ENCODE data around the gene OR8D4. TPM values are rescaled to one million over a fixed set of nuclear protein-coding genes. Genes with fewer than 3 reads are reported as not detected.

OR8D4 gene
- total RNA-seq (under 1 TPM in 1 of 2 donors, not detected in 1; 0.14 TPM), polyA plus RNA-seq (not detected)

- H3K4me1 ChIP-seq (ENCODE audit: control insufficient read depth in 4 of 4, insufficient read depth in 4 of 4, low read length in 3 of 4): no peaks in the 10 kb centered on the region
- no peak within 1 kb of the TSS for H3K27ac ChIP-seq (ENCODE audit: low read depth in 1 of 2, low read length in 2 of 2)
- WGBS: 80% methylated on average over 1 of the region's 1 CpG
- no peaks in the 10 kb centered on the region for H3K27me3 ChIP-seq (ENCODE audit: control insufficient read depth in 4 of 4, insufficient read depth in 4 of 4, low read length in 3 of 4)
- H3K4me3 ChIP-seq (ENCODE audit: low read depth in 1 of 3, low read length in 3 of 3): no peak within 1 kb of the TSS
- no peaks in the 10 kb centered on the region for H3K36me3 ChIP-seq (ENCODE audit: control insufficient read depth in 4 of 4, insufficient read depth in 3 of 4, low read depth in 1 of 4, low read length in 3 of 4)
- no peaks in the 10 kb centered on the region for H3K9me3 ChIP-seq (ENCODE audit: control insufficient read depth in 4 of 4, low read length in 3 of 4)
- TF ChIP-seq JUND (IDR thresholded peaks at IDR 0.05) (no peak), TAF1 (conservative IDR thresholded peaks at IDR 0.05) (no peak), REST (IDR thresholded peaks at IDR 0.05) (no peak), RAD21 (IDR thresholded peaks at IDR 0.05) (no peak)
- TF ChIP-seq, protein P1, sequence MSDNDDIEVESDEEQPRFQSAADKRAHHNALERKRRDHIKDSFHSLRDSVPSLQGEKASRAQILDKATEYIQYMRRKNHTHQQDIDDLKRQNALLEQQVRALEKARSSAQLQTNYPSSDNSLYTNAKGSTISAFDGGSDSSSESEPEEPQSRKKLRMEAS (IDR thresholded peaks at IDR 0.05): no peak
- H3K9ac ChIP-seq (ENCODE audit: low read depth in 1 of 2, low read length in 2 of 2): no peak within 1 kb of the TSS
- DNase-seq (ENCODE audit: low spot score): no peak
Observed at GRCh38 chr11:123901867-123902266, at the start of gene OR8D4. Gene OR8D4, plus strand, starts transcription at chr11:123902167. Its CDS starts 4,265 bp downstream, at chr11:123906432.

DNA sequence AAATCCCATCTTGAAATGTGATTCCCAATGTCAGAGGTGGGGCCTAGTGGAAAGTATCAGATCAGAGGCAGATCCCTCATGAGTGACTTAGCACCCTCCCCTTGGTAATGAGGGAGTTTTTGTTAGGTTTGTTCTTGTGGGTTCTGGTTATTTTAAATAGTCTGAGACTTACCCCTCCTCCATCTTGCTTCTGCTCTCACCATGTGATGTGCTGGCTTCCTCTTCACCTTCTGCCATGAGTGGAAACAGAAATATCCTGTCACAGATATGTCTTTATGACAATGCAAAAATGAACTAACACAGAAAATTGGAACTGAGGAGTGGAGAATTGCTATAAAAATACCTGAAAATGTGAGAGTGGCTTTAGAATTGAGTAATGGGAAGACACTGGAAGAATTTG is 49.6 kb upstream of the OR8D4 start:
- H3K27ac ChIP-seq (ENCODE audit: low read depth in 1 of 2, low read length in 2 of 2): no peak overlapping the region
- peaks cover 0 to 4% (median 0%) of the 10 kb centered on the region in 4 donors for H3K27me3 ChIP-seq (ENCODE audit: control insufficient read depth in 4 of 4, insufficient read depth in 4 of 4, low read length in 3 of 4)
- peaks cover 0 to under 1% (median 0%) of the 10 kb centered on the region in 4 donors for H3K9me3 ChIP-seq (ENCODE audit: control insufficient read depth in 4 of 4, low read length in 3 of 4)
- TF ChIP-seq JUND (IDR thresholded peaks at IDR 0.05) (no peak), FOXA1 (IDR thresholded peaks at IDR 0.05) (no peak), TAF1 (conservative IDR thresholded peaks at IDR 0.05) (no peak), NR2F2 (IDR thresholded peaks at IDR 0.05) (no peak), REST (IDR thresholded peaks at IDR 0.05) (no peak), ATF3 (IDR thresholded peaks at IDR 0.05) (no peak), HNF4G (IDR thresholded peaks at IDR 0.05) (no peak)
- TF ChIP-seq, protein P1 (IDR thresholded peaks at IDR 0.05): no peak
- H3K4me3 ChIP-seq (ENCODE audit: low read depth in 1 of 3, low read length in 3 of 3): no peak overlapping the region
- no peaks in the 10 kb centered on the region for H3K4me1 ChIP-seq (ENCODE audit: control insufficient read depth in 4 of 4, insufficient read depth in 4 of 4, low read length in 3 of 4)
- H3K36me3 ChIP-seq (ENCODE audit: control insufficient read depth in 4 of 4, insufficient read depth in 3 of 4, low read depth in 1 of 4, low read length in 3 of 4): no peaks in the 10 kb centered on the region
- DNase-seq (ENCODE audit: low spot score): no peak
- no peak overlapping the region for H3K9ac ChIP-seq (ENCODE audit: low read depth in 1 of 2, low read length in 2 of 2)

Data from liver (tissue), 9 donors.